ENCODE results near the gene ACP3.

The ACP3 gene, protein sequence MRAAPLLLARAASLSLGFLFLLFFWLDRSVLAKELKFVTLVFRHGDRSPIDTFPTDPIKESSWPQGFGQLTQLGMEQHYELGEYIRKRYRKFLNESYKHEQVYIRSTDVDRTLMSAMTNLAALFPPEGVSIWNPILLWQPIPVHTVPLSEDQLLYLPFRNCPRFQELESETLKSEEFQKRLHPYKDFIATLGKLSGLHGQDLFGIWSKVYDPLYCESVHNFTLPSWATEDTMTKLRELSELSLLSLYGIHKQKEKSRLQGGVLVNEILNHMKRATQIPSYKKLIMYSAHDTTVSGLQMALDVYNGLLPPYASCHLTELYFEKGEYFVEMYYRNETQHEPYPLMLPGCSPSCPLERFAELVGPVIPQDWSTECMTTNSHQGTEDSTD

DNA sequence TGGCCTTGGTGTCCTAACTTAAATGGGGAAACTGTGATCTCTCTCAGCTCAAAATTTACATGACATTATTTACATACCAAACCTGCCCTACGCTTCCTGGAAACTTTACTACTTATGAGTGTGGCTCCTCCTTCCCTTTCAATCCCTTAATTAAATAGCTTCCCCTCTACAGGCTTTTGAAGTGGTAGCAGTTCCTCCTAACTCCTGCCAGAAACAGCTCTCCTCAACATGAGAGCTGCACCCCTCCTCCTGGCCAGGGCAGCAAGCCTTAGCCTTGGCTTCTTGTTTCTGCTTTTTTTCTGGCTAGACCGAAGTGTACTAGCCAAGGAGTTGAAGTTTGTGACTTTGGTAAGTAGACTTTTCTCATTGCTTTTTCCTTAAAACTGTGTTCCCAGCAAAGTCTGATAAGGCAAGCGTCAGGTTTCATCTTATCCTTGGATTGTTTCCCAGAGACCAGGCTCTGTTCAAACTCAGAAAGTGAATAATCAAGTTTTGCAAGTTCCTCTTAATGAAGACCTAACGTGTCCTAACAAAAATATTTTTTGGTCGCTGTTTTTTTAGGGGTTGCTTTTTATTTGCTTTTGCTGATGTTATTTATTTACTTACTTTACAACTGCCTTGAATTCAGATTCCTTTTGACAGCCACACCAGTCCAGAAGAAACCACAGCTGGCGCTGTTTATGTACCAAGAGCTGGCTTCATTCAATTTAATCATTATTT, at the start of gene ACP3:
ACP3 (plus strand) TSS at position 179 of the 720 bp plus-strand sequence; CDS start at position 229, 50 bp downstream.
- DNase-seq (ENCODE audit: low read depth), result peak; percentile 93
- H3K4me3 ChIP-seq (ENCODE audit: low read depth, low read length), result peak within 1 kb of the TSS; percentile 40
- TF ChIP-seq, protein P1, sequence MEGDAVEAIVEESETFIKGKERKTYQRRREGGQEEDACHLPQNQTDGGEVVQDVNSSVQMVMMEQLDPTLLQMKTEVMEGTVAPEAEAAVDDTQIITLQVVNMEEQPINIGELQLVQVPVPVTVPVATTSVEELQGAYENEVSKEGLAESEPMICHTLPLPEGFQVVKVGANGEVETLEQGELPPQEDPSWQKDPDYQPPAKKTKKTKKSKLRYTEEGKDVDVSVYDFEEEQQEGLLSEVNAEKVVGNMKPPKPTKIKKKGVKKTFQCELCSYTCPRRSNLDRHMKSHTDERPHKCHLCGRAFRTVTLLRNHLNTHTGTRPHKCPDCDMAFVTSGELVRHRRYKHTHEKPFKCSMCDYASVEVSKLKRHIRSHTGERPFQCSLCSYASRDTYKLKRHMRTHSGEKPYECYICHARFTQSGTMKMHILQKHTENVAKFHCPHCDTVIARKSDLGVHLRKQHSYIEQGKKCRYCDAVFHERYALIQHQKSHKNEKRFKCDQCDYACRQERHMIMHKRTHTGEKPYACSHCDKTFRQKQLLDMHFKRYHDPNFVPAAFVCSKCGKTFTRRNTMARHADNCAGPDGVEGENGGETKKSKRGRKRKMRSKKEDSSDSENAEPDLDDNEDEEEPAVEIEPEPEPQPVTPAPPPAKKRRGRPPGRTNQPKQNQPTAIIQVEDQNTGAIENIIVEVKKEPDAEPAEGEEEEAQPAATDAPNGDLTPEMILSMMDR (conservative IDR thresholded peaks at IDR 0.05; ENCODE audit: low read depth, low read length), result no peak

DNA sequence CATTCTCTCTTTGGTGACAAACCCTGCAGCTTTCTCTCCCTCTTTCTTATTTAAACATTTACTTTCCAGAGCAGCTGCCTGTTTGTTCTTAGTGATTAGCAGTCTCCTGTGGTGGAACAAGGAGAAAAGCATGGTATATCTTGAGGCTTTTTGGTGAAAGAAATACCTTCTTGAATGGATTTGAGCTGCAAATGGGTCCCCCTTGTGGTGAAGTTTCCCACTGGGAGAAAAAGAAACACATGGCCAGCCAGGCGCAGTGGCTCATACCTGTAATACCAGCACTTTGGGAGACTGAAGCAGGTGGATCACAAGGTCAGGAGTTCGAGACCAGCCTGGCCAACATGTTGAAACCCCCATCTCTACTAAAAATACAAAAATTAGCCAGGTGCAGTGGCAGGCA, 48.3 kb upstream of the ACP3 start:
- no peak overlapping the region for H3K4me3 ChIP-seq (ENCODE audit: low read depth, low read length)
- peak; percentile 78 for DNase-seq (ENCODE audit: low read depth)
- TF ChIP-seq, protein P1 (conservative IDR thresholded peaks at IDR 0.05; ENCODE audit: low read depth, low read length), result peak; percentile 76

DNA sequence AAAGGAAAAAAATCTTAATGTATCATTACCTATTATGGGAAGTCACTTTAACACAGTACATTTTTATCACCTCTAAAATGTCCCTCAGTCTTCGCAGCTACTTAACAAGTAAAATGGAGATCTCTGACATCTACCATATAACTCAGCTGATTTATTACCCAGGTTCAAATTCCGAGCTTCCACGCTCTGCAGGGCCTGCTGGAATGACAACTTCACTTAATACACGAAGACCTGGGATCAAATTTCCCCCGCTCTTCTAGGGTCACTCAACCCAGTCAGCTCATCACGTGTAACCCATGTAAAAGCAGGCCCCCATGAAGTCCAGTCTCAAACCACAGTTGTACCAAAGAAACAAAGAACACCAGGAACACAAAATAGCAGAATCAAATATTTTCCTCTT, 44.2 kb upstream of the ACP3 start:
- TF ChIP-seq, protein P1 (conservative IDR thresholded peaks at IDR 0.05; ENCODE audit: low read depth, low read length), result no peak
- H3K4me3 ChIP-seq (ENCODE audit: low read depth, low read length), result no peak overlapping the region
- no peak for DNase-seq (ENCODE audit: low read depth)

DNA sequence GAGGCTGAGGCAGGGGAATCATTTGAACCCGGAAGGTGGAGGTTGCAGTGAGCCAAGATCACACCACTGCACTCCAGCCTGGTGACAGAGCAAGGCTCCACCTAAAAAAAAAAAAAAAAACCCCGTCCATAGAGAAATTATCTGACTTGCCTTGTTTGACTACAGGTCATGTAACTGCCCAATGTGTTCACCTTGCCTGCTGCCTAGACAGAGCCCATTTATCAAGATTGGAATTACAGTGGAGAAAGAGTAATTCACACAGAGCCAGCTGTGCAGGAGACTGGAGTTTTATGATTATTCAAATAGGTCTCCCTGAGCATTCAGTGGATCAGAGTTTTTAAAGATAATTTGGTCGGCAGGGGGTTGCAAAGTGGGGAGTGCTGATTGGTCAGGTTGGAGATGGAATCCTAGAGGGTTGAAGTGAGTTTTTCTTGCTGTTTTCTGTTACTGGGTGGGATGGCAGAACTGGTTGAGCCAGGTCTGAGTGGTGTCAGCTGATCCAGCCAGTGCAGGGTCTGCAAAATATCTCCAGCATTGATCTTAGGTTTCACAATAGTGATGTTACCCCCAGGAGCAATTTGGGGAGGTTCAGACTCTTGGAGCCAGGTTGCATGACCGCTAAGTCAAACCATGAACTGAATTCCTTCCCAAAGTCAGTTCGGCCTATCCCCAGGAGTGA, 40.8 kb upstream of the ACP3 start:
- TF ChIP-seq, protein P1 (conservative IDR thresholded peaks at IDR 0.05; ENCODE audit: low read depth, low read length), result no peak
- DNase-seq (ENCODE audit: low read depth), result no peak
- no peak overlapping the region for H3K4me3 ChIP-seq (ENCODE audit: low read depth, low read length)

DNA sequence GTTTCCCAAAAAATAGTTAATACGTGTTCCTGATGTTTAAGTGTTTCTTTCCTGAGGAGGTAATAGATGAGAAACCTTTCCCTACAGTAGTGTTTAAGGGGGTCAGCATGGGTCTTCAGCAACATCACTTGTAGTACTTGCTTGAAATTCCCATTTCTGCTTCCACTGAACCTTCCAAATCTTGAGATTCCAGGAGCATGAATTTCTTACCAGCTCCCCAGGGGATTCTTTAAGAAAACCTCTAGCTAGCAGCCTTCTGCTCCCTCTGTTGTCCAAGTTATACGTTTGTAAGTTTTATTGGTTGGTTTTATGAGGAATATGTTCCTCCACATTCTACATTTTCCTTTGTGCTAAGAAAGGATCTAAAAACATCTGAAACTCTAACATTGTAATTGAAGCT, 38.2 kb upstream of the ACP3 start:
- DNase-seq (ENCODE audit: low read depth), result no peak
- H3K4me3 ChIP-seq (ENCODE audit: low read depth, low read length), result no peak overlapping the region
- TF ChIP-seq, protein P1 (conservative IDR thresholded peaks at IDR 0.05; ENCODE audit: low read depth, low read length), result no peak

DNA sequence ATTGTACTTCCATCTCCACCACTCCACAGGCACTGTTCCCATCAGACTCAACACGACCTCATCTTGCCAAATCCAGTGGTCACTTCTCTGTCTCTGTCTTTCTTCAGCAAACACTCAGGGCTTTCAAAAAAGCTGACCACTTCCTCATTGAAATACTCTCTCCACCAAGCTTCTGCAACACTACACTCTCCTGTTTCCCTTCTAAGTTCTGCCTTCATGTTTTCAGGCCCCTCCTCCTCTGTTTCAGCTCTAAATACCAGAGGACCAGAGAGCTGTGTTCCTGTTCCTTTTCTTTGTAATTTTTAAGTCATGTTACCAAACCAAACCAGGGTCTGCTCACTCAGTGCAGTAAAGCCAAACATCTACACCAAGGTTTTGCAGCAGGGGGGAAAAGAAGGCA, 33.8 kb upstream of the ACP3 start:
- H3K4me3 ChIP-seq (ENCODE audit: low read depth, low read length), result no peak overlapping the region
- peak; percentile 66 for DNase-seq (ENCODE audit: low read depth)
- TF ChIP-seq, protein P1 (conservative IDR thresholded peaks at IDR 0.05; ENCODE audit: low read depth, low read length), result no peak

All from choroid plexus epithelial cell (primary cell).